ENCODE results near the gene ITPR1. TPM values are rescaled to one million over a fixed set of nuclear protein-coding genes. Genes with fewer than 3 reads are reported as not detected.

ITPR1 gene
- total and polyA plus RNA-seq, 4 experiments from 2014 or later: 6.1 to 72.8 (median 44.2) TPM

DNA sequence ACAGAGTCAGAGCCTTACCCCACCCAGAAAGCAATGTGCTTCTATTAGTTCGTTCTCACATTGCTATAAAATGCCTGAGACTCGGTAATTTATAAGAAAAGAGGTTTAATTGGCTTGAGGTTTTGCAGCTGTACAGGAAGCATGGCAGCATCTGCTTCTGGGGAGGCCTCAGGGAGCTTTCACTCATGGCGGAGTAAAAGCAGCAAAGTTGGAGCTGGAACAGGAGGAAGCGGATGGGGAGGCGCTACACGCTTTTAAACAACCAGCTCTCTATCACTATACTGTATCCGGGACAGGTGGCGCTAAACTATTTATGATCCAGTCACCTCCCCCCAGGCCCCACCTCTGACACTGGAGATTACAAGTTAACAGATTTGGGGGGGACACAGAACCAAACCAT lies 309.8 kb downstream of the ITPR1 start:
- Mint-ChIP-seq H3K27me3 (no peaks in the 10 kb centered on the region), H3K4me1 (peaks cover 28 to 48% (median 34%) of the 10 kb centered on the region in 4 donors), H3K9me3 (peaks cover 0 to 2% (median 0%) of the 10 kb centered on the region in 8 donors), H3K27ac (peak overlapping the region in 2 of 7 donors; percentile 27 to 53), H3K4me3 (no peak overlapping the region), H3K36me3 (peaks cover 52 to 67% of the 10 kb centered on the region in 2 donors)
- no peaks in the 10 kb centered on the region for H3K27me3 ChIP-seq (ENCODE audit: insufficient read depth, low read length)
- peaks cover 16% of the 10 kb centered on the region for H3K4me1 ChIP-seq (ENCODE audit: insufficient read depth, low read length)
- no peak overlapping the region for H3K27ac ChIP-seq (ENCODE audit: low read depth, low read length)
- POLR2A ChIA-PET (ENCODE audit: partially characterized antibody): no interaction called here
- no peaks in the 10 kb centered on the region for H3K36me3 ChIP-seq (ENCODE audit: insufficient read depth, low read length)
- no peak for DNase-seq
- CTCF ChIA-PET (ENCODE audit: partially characterized antibody): interaction anchor here (2.8 kb wide), 1 partner anchor 92 kb away, joined by 13 read pairs; no protein-coding TSS in a partner anchor
- H3K4me3 ChIP-seq (ENCODE audit: low read length in 2 of 2): no peak overlapping the region
- intact Hi-C loops (cut with micrococcal nuclease): no loop called here
- no peaks in the 10 kb centered on the region for H3K9me3 ChIP-seq (ENCODE audit: control insufficient read depth in 1 of 2, low read length in 2 of 2)

DNA sequence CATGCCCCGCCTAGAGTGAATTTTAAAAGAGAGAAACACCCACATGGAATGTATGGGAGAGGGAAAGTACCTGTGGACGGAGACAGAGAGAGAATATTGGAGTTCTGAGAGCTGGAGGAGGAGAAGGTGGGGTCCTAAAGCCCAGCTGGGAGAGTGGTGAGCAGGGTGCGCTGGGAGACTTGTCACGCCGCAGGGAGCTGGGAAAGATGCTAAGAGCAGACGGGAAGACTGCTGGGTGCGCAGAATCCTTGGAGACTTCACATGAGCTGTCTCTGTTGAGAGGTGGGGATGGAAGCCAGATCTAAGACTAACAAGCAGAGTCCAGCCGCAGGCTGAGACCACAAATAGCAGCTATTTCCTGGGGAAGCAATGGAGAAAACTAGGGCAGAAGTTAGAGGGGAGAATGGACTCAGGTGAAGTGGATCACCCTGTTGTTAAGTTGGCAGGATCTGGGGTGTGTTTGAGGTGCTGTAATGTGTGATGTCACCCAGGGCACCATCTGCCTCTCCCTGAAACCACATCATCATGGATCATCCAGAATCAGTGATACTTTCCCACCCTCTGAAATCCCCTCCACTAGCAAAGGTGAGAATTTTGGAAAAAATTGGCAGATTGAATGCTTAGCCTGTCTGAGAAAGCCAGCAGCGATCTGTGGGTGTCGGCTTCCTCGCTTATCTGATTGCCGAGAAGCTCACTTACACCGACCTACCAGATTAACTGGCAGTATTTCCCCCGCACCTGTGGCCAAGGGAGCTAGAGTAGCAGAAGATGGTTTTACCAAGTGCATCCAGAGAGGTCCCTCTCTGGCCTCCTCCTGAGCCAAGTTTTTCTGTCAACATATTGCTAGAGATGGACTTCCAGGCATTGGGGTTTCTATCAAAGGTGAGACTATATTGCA lies 311.3 kb downstream of the ITPR1 start:
- peaks cover 28 to 52% (median 34%) of the 10 kb centered on the region in 4 donors for H3K4me1 Mint-ChIP-seq
- H3K9me3 Mint-ChIP-seq: peaks cover 0 to 2% (median 0%) of the 10 kb centered on the region in 8 donors
- DNase-seq: peak in 3 of 5 donors; percentile 15 to 54 (median 34)
- peaks cover 45 to 66% of the 10 kb centered on the region in 2 donors for H3K36me3 Mint-ChIP-seq
- no peaks in the 10 kb centered on the region for H3K27me3 ChIP-seq (ENCODE audit: insufficient read depth, low read length)
- ChIA-PET CTCF (ENCODE audit: partially characterized antibody) (interaction anchor here (0.8 to 2.8 kb wide), 4 partner anchors 93 to 190 kb away, joined by 3 to 13 read pairs (median 3); no protein-coding TSS in a partner anchor), POLR2A (ENCODE audit: partially characterized antibody) (interaction anchor here (1.5 kb wide), 2 partner anchors 62 to 174 kb away, joined by 3 to 4 read pairs; partner anchors contain the start of gene BHLHE40)
- intact Hi-C loops (cut with micrococcal nuclease): no loop called here
- H3K27ac Mint-ChIP-seq: peak overlapping the region; percentile 10 to 92 (median 71)
- no peaks in the 10 kb centered on the region for H3K27me3 Mint-ChIP-seq
- no peak overlapping the region for H3K27ac ChIP-seq (ENCODE audit: low read depth, low read length)
- peaks cover 16% of the 10 kb centered on the region for H3K4me1 ChIP-seq (ENCODE audit: insufficient read depth, low read length)
- H3K4me3 ChIP-seq (ENCODE audit: low read length in 2 of 2): no peak overlapping the region
- H3K36me3 ChIP-seq (ENCODE audit: insufficient read depth, low read length): no peaks in the 10 kb centered on the region
- H3K9me3 ChIP-seq (ENCODE audit: control insufficient read depth in 1 of 2, low read length in 2 of 2): no peaks in the 10 kb centered on the region
- H3K4me3 Mint-ChIP-seq: peak overlapping the region; percentile 21 to 54 (median 48)

DNA sequence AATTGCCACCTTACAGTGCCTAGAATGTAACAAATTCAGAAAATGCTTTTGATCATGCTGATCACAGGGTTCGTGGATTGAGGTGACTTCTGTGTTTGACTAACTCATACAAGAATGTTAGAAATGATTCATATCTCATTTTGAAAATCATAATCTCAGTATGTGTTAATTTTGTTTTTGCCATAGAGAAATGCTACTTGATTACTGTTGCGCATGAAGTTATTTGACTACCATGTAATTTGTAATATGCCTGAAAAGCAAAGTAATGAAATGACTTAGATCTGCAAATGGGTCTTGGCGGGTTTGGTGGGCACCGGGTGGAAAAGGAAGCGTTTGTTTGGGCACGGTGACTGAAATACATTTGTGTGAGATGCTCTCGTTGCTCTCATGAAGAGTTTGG lies 312.5 kb downstream of the ITPR1 start:
- POLR2A ChIA-PET (ENCODE audit: partially characterized antibody): interaction anchor here (0.6 to 1.5 kb wide), 3 partner anchors 29 to 173 kb away, joined by 3 to 4 read pairs (median 3); partner anchors contain the start of gene BHLHE40
- H3K27ac ChIP-seq (ENCODE audit: low read depth, low read length): no peak overlapping the region
- no peaks in the 10 kb centered on the region for H3K27me3 Mint-ChIP-seq
- peaks cover 16% of the 10 kb centered on the region for H3K4me1 ChIP-seq (ENCODE audit: insufficient read depth, low read length)
- peaks cover 0 to 2% (median 0%) of the 10 kb centered on the region in 8 donors for H3K9me3 Mint-ChIP-seq
- H3K4me3 Mint-ChIP-seq: peak overlapping the region in 3 of 8 donors; percentile 0 to 66 (median 40)
- peak overlapping the region in 6 of 7 donors; percentile 6 to 89 (median 56) for H3K27ac Mint-ChIP-seq
- peaks cover 28 to 52% (median 34%) of the 10 kb centered on the region in 4 donors for H3K4me1 Mint-ChIP-seq
- H3K36me3 Mint-ChIP-seq: peaks cover 35 to 58% of the 10 kb centered on the region in 2 donors
- intact Hi-C loops (cut with micrococcal nuclease): no loop called here
- no peaks in the 10 kb centered on the region for H3K36me3 ChIP-seq (ENCODE audit: insufficient read depth, low read length)
- CTCF ChIA-PET (ENCODE audit: partially characterized antibody): interaction anchor here (1.4 to 2.8 kb wide), 2 partner anchors 95 to 179 kb away, joined by 3 to 13 read pairs; no protein-coding TSS in a partner anchor
- H3K27me3 ChIP-seq (ENCODE audit: insufficient read depth, low read length): no peaks in the 10 kb centered on the region
- no peak overlapping the region for H3K4me3 ChIP-seq (ENCODE audit: low read length in 2 of 2)
- H3K9me3 ChIP-seq (ENCODE audit: control insufficient read depth in 1 of 2, low read length in 2 of 2): no peaks in the 10 kb centered on the region
- no peak for DNase-seq

DNA sequence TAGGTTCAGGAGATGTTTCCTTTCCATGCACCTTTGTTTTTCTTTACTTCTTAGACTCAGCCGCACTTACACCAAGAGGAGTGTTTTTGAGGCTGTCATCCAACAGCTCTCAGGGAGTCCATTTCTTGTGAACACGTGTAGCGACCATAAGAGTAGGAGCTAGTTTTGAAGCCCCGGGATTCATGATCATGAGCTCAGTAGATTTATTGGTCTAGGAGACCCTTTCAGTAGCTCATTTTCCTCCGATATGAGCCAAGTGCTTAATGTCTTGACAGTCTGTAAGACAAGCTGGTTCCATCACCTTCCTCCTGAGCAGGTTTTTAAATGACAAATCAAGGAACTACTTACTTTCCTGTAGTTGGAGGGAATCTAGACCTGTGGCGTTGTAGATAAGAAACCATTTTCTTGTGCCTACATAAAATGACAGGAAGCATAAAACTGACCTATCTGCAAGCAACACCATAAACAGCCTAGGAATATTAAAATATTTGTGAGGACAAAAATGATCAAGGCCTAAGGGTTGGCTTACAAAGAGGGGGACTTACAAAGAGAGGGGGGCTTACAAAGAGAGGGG lies 313.5 kb downstream of the ITPR1 start:
- no peaks in the 10 kb centered on the region for H3K27me3 Mint-ChIP-seq
- peak overlapping the region in 1 of 8 donors; percentile 66 for H3K4me3 Mint-ChIP-seq
- H3K9me3 ChIP-seq (ENCODE audit: control insufficient read depth in 1 of 2, low read length in 2 of 2): no peaks in the 10 kb centered on the region
- no peak overlapping the region for H3K27ac ChIP-seq (ENCODE audit: low read depth, low read length)
- POLR2A ChIA-PET (ENCODE audit: partially characterized antibody): interaction anchor here (0.7 to 1.1 kb wide), 2 partner anchors 170 to 220 kb away, joined by 3 to 4 read pairs; no protein-coding TSS in a partner anchor
- CTCF ChIA-PET (ENCODE audit: partially characterized antibody): interaction anchor here (1.0 to 2.0 kb wide), 3 partner anchors 15 to 173 kb away, joined by 4 to 5 read pairs (median 4); partner anchors contain the start of gene BHLHE40
- no peaks in the 10 kb centered on the region for H3K27me3 ChIP-seq (ENCODE audit: insufficient read depth, low read length)
- H3K4me1 ChIP-seq (ENCODE audit: insufficient read depth, low read length): peaks cover 16% of the 10 kb centered on the region
- H3K4me1 Mint-ChIP-seq: peaks cover 28 to 52% (median 34%) of the 10 kb centered on the region in 4 donors
- peaks cover 0 to 2% (median 0%) of the 10 kb centered on the region in 8 donors for H3K9me3 Mint-ChIP-seq
- peak overlapping the region in 3 of 7 donors; percentile 10 to 89 (median 42) for H3K27ac Mint-ChIP-seq
- intact Hi-C loops (cut with micrococcal nuclease): no loop called here
- DNase-seq: no peak
- no peak overlapping the region for H3K4me3 ChIP-seq (ENCODE audit: low read length in 2 of 2)
- H3K36me3 Mint-ChIP-seq: peaks cover 35 to 54% of the 10 kb centered on the region in 2 donors
- H3K36me3 ChIP-seq (ENCODE audit: insufficient read depth, low read length): no peaks in the 10 kb centered on the region

DNA sequence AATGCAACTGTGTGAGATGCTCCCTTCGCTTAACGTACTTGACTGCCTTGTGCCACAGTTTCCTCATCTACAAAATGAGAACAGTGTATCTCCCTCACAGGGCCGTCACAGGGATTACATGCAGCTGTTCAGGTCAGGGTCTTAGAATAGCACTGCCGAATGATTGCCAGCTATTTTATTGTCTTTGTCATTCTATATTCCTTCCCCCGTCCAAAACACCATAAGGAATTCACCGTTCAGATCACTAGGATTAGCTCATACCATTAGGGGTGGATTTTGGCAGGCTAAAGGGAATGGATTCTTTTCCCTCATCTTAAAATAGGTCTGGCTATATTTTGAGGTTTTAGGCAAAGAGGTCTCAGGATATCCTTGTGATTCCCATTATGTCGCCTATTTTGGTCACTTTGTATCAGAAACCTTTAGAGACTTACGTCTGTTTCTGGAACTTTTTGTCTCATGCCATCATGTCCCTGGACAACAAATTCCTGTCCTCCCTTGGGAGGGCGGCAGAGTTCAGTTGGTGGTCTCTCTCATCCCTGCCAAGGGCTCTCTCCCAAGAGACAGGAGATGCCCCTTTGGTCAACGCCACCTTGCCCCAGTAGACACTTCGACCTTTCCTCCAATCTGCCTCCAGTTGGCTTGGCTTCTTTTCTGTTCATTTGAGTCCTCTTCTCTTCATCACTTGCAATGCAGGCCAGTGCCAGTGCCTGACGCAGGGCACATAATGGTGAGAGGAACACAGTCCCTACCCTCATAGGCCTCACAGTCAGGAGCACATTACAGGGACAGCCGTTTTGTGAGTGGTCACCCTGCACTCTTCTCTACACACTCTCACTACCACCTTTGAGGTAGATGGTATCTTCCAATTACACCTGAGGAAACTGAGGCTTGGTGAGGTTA lies 314.5 kb downstream of the ITPR1 start:
- H3K4me3 ChIP-seq (ENCODE audit: low read length in 2 of 2): no peak overlapping the region
- Mint-ChIP-seq H3K4me3 (no peak overlapping the region), H3K36me3 (peaks cover 31 to 55% of the 10 kb centered on the region in 2 donors), H3K27ac (peak overlapping the region in 3 of 7 donors; percentile 14 to 91 (median 43)), H3K4me1 (peaks cover 25 to 47% (median 31%) of the 10 kb centered on the region in 4 donors), H3K9me3 (no peaks in the 10 kb centered on the region), H3K27me3 (no peaks in the 10 kb centered on the region)
- no peaks in the 10 kb centered on the region for H3K36me3 ChIP-seq (ENCODE audit: insufficient read depth, low read length)
- H3K27me3 ChIP-seq (ENCODE audit: insufficient read depth, low read length): no peaks in the 10 kb centered on the region
- intact Hi-C loops (cut with micrococcal nuclease): no loop called here
- ChIA-PET POLR2A (ENCODE audit: partially characterized antibody) (interaction anchor here (1.1 kb wide), 1 partner anchor 219 kb away, joined by 3 read pairs; no protein-coding TSS in a partner anchor), CTCF (ENCODE audit: partially characterized antibody) (interaction anchor here (1.1 to 2.0 kb wide), 2 partner anchors 96 to 172 kb away, joined by 4 to 5 read pairs; partner anchors contain the start of gene BHLHE40)
- no peak overlapping the region for H3K27ac ChIP-seq (ENCODE audit: low read depth, low read length)
- no peak for DNase-seq
- no peaks in the 10 kb centered on the region for H3K9me3 ChIP-seq (ENCODE audit: control insufficient read depth in 1 of 2, low read length in 2 of 2)
- H3K4me1 ChIP-seq (ENCODE audit: insufficient read depth, low read length): peaks cover 16% of the 10 kb centered on the region

DNA sequence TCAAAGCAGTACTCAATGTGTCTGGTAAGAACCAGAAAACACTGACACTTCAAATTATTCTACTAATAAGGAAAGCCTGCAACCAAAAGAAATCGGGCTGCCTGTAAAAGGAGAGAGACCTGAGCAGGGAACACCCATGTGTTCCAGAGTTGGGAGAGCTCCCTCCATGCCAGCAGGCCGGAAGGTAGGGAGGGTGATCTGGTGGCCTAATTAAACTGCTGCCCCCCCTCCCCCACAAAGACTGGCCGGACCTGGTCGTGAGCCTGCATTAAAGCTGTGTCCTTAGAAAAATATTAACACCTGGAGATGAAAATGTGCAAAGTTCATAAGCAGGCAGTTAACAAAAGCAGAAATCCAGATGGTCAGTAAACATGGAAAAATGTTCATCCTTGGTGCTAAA lies 315.5 kb downstream of the ITPR1 start:
- Histone ChIP-seq H3K9me3 (ENCODE audit: control insufficient read depth in 1 of 2, low read length in 2 of 2) (no peaks in the 10 kb centered on the region), H3K27ac (ENCODE audit: low read depth, low read length) (no peak overlapping the region), H3K4me1 (ENCODE audit: insufficient read depth, low read length) (peaks cover 16% of the 10 kb centered on the region), H3K4me3 (ENCODE audit: low read length in 2 of 2) (no peak overlapping the region), H3K27me3 (ENCODE audit: insufficient read depth, low read length) (no peaks in the 10 kb centered on the region), H3K36me3 (ENCODE audit: insufficient read depth, low read length) (no peaks in the 10 kb centered on the region)
- no peaks in the 10 kb centered on the region for H3K27me3 Mint-ChIP-seq
- peaks cover 38 to 56% of the 10 kb centered on the region in 2 donors for H3K36me3 Mint-ChIP-seq
- peak overlapping the region in 1 of 7 donors; percentile 49 for H3K27ac Mint-ChIP-seq
- no peaks in the 10 kb centered on the region for H3K9me3 Mint-ChIP-seq
- POLR2A ChIA-PET (ENCODE audit: partially characterized antibody): interaction anchor here (1.8 kb wide), 1 partner anchor 13 kb away, joined by 6 read pairs; no protein-coding TSS in a partner anchor
- H3K4me1 Mint-ChIP-seq: peaks cover 22 to 42% (median 27%) of the 10 kb centered on the region in 4 donors
- no peak overlapping the region for H3K4me3 Mint-ChIP-seq
- no peak for DNase-seq
- intact Hi-C loops (cut with micrococcal nuclease): no loop called here
- CTCF ChIA-PET (ENCODE audit: partially characterized antibody): interaction anchor here (2.0 kb wide), 1 partner anchor 171 kb away, joined by 5 read pairs; the partner anchor contains the start of gene BHLHE40
